Motor neuron (in vitro differentiated cells): Measurements from ENCODE around the gene TREML4. TPM values are rescaled to one million over a fixed set of nuclear protein-coding genes. Genes with fewer than 3 reads are reported as not detected.
"Not testable (repeated sequence)": the region's sequence is repeated elsewhere in the genome, so short reads cannot be mapped to it uniquely, and the experiment has no call there.

Experiments
- ATAC-seq, 8 experiments: fragments of 200-7000 bp; cut with Tn5 transposase; replicated peaks in 6 of 8; 2 replicates each; pipeline ENCODE4 v1.8.0; 2021; ENCODE audit warnings: mild to moderate bottlenecking in 8 of 8, moderate library complexity in 8 of 8
- H3K27ac ChIP-seq, 2 donors: fragments of 250-450 bp; sonication (Bioruptor Pico); 2 replicates each; pipeline ENCODE4 v1.9.0; 2021; ENCODE audit warnings: antibody characterized with exemption in 2 of 2, mild to moderate bottlenecking in 2 of 2, moderate library complexity in 1 of 2
- H3K4me1 ChIP-seq, 2 donors: fragments of 250-450 bp; sonication (Bioruptor Pico); replicated peaks in 1 of 2; 2 replicates each; pipeline ENCODE4 v1.6.1; 2021; ENCODE audit warnings: antibody characterized with exemption in 2 of 2, mild to moderate bottlenecking in 2 of 2, moderate library complexity in 1 of 2
- H3K4me3 ChIP-seq, 5 donors: fragments of 250-450 bp; sonication (Bioruptor Pico); 2 replicates each; pipeline ENCODE4 v1.9.0; 2021; ENCODE audit warnings: antibody characterized with exemption in 5 of 5, mild to moderate bottlenecking in 5 of 5, moderate library complexity in 4 of 5
- WGBS, 10 experiments: fragments of 450-650 bp; shearing (Covaris generic); methylation state at CpG; one replicate each; pipeline ENCODE4 v1.0.0; 2022; 5-methylcytosine and 5-hydroxymethylcytosine counted together
- in situ Hi-C, 9 experiments: fragments of 400-800 bp; cut with MboI; loops; one replicate each; pipeline ENCODE4 v1.15.0; 2021; ENCODE audit warnings: low sequenced_read_pairs in 9 of 9, low pct_unique_long_range_greater_than_20kb in 2 of 9; ENCODE audit not compliant: unreplicated experiment in 9 of 9
- total RNA-seq, 8 experiments: library from RNA; unstranded; fragments of 300-600 nt; gene quantifications; 2 replicates each; pipeline versions ENCODE4 v1.2.3 to v1.2.4, GENCODE V29; 2022

The TREML4 gene, protein sequence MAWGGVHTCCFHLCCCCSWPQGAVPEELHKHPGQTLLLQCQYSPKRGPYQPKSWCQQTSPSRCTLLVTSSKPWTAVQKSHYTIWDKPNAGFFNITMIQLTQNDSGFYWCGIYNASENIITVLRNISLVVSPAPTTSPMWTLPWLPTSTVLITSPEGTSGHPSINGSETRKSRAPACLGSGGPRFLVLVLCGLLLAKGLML
- under 1 TPM in 5 of 8 experiments, not detected in 3; 0.09 to 0.38 (median 0.13) TPM for total RNA-seq

- 23 to 83% (median 62%) methylated on average over 1 to 3 of the region's 5 CpGs; no CpG with 5 or more reads in 6 of the 10 experiments for WGBS, 10 experiments
- Histone ChIP-seq H3K4me1 (no peaks in the 10 kb centered on the region), H3K4me3 (no peak within 1 kb of the TSS), H3K27ac (no peak within 1 kb of the TSS)
- ATAC-seq = no peak
- in situ Hi-C loops = no loop called here
Observed at GRCh38 chr6:41228096-41228495, at the start of gene TREML4. Gene TREML4 (plus strand): TSS chr6:41228349. CDS start chr6:41228428, 79 bp downstream.

DNA sequence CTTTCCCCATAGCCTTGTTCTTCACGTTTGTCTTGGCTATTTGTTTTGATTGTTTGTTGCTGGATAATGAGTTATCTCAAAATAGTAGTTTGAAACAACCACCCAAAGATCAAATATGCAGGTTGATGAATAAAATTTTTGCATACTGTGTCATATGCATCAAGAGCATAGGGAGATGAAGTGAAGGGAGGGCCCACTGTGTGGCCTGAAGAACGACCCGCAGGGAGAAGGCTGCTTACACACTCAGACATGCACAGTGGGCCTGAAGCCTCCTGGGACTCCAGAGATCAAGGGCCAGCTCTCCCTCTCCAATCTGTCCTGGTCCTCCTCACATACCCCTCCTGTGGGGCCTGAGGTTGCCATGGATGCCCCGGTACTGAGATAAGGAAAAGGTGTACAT lies 49.0 kb upstream of the TREML4 start:
- in situ Hi-C loops = no loop called here
- peak in 3 of 8 experiments; percentile 58 to 77 (median 66) for ATAC-seq
- Histone ChIP-seq H3K27ac (no peak overlapping the region), H3K4me1 (no peaks in the 10 kb centered on the region), H3K4me3 (no peak overlapping the region)
- 0 to 88% (median 50%) methylated on average over 1 to 3 of the region's 4 CpGs; no CpG with 5 or more reads in 3 of the 10 experiments for WGBS, 10 experiments

- ATAC-seq = no peak
- H3K4me1 ChIP-seq = no peaks in the 10 kb centered on the region
- WGBS, 10 experiments = no CpG with 5 or more reads among the region's 1 CpG
- H3K4me3 ChIP-seq = no peak overlapping the region
- H3K27ac ChIP-seq = no peak overlapping the region
- in situ Hi-C loops = no loop called here
Observed at GRCh38 chr6:41181566-41181965, 46.6 kb upstream of the TREML4 start.

DNA sequence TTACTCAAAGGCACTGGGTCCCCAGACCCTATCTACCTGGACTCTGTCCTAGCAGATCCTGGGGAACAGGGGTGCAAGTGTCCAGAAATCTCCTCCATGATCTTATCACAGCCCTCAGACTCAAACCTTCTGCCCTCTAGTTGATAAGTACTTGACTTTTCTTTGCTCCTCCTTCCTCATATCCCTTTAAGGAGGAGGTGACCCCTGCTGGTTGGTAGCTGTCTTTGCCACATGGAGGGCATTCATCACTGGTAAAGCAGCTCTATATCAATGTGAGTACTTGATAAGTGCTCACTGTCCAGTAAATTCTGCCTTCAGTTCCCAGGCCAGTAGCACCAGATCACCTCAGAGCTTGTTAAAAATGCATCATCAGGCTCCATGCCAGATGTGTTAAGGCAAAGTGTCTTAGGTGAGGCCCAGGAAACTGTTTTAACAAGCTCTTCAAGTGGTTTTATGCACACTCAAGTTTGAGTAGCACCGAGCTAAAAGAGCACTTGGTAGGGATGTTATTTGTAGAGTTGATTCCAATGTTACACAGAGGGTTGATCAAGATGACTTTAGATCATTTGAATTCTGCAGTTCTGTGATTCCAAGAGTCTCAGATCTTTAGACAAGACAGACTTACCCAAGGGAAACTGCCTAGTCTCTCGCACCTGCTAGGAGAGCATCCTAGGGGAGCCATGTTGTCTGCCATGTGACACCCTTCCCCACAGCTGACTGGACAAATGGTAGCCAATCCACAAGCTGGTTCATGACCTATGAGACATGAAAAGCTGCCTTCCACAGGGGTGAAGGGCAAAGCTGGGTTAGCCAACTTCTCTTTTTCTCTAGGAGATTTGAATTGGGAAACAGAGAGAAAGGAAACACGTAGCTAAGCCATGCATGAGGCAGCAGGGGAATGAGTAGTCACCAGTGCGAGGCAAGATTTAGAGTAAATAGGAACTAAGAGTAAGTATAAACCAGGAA lies 45.8 kb upstream of the TREML4 start:
- ATAC-seq = peak in 3 of 8 experiments; percentile 76 to 96 (median 79)
- Histone ChIP-seq H3K4me1 (no peaks in the 10 kb centered on the region), H3K27ac (no peak overlapping the region), H3K4me3 (no peak overlapping the region)
- 0 to 100% (median 79%) methylated on average over 1 to 4 of the region's 4 CpGs; no CpG with 5 or more reads in 1 of the 10 experiments for WGBS, 10 experiments
- in situ Hi-C loops = no loop called here

DNA sequence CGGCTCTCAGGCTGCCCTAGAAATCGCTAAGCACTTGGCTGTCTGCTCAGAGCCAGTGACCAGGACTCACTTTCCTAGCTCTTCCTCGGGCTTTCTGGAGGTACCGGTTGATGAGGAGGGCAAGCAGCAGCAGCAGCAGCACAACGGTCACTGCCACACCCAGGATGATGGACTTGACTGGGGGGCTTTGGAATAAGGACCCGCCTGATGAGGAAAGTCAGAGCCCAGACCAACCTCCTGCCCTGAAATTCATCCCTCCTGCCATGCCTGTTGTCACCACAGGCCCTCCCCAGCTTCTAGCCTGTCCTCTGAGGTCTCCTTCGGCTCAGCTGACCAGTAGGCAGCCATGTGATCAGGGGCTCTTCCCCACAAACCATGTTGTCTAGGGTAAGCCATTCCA lies 43.4 kb upstream of the TREML4 start:
- 31 to 85% (median 62%) methylated on average over 3 to 7 of the region's 7 CpGs; no CpG with 5 or more reads in 4 of the 10 experiments for WGBS, 10 experiments
- in situ Hi-C loops = no loop called here

DNA sequence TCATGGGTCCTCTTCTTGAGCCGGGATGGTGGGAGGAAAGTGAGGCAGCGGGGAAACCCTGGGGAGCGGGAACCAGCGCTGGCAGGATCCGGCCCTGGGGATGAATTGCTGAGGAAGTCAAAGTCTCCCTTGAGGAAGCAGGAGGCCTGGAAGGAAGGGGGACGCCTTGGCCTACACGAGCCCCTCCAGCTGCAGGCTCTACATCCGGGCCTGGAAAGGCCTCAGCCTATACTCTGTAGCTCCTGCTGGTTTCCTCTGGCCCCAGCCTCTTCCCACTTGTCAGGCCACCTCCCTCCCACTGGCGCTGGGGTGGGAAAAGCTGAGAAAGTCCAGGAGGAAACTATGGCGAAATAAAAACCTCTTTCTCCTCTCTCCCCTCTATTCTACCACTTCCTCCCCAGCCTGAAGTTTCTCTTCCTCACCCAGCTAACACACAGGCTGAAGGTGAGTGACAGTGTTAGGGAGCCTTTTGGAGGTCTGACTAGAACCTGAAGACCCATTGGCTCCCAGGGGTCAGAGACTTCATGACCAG lies 42.1 kb upstream of the TREML4 start:
- in situ Hi-C loops = no loop called here
- no peaks in the 10 kb centered on the region for H3K4me1 ChIP-seq
- H3K4me3 ChIP-seq = no peak overlapping the region
- no peak for ATAC-seq
- 0 to 100% (median 62%) methylated on average over 1 to 10 of the region's 10 CpGs; no CpG with 5 or more reads in 4 of the 10 experiments for WGBS, 10 experiments
- H3K27ac ChIP-seq = no peak overlapping the region

More for the DNA sequence above, 43.4 kb upstream of the TREML4 start:
- ATAC-seq = no peak
- no peak overlapping the region for H3K27ac ChIP-seq
- no peak overlapping the region for H3K4me3 ChIP-seq
- H3K4me1 ChIP-seq = no peaks in the 10 kb centered on the region

GRCh38 chr6:41187924-41188886 lies 39.9 kb upstream of the TREML4 start:
- ATAC-seq = no peak
- in situ Hi-C loops = no loop called here
- H3K4me3 ChIP-seq = no peak overlapping the region
- H3K27ac ChIP-seq = no peak overlapping the region
- no peaks in the 10 kb centered on the region for H3K4me1 ChIP-seq
- 31 to 84% (median 71%) methylated on average over 3 to 6 of the region's 8 CpGs; no CpG with 5 or more reads in 6 of the 10 experiments for WGBS, 10 experiments

- H3K4me1 ChIP-seq, in situ Hi-C loops, H3K27ac ChIP-seq, H3K4me3 ChIP-seq: not testable (repeated sequence)
- peak in 3 of 8 experiments; percentile 29 to 52 (median 40) for ATAC-seq
Observed at GRCh38 chr6:41189046-41189445, 39.1 kb upstream of the TREML4 start.

- no peak overlapping the region for H3K4me3 ChIP-seq
- H3K27ac ChIP-seq = no peak overlapping the region
- no peak for ATAC-seq
- 50 to 100% (median 86%) methylated on average over 1 to 2 of the region's 2 CpGs; no CpG with 5 or more reads in 3 of the 10 experiments for WGBS, 10 experiments
- no peaks in the 10 kb centered on the region for H3K4me1 ChIP-seq
- in situ Hi-C loops = no loop called here
Observed at GRCh38 chr6:41189967-41190366, 38.2 kb upstream of the TREML4 start.

- in situ Hi-C loops = no loop called here
- Histone ChIP-seq H3K4me3 (no peak overlapping the region), H3K27ac (no peak overlapping the region), H3K4me1 (no peaks in the 10 kb centered on the region)
- ATAC-seq = no peak
- WGBS, 10 experiments = 35 to 100% (median 100%) methylated on average over 1 to 3 of the region's 3 CpGs; no CpG with 5 or more reads in 5 of the 10 experiments
Observed at GRCh38 chr6:41190791-41191190, 37.4 kb upstream of the TREML4 start.

GRCh38 chr6:41191569-41191968 lies 36.6 kb upstream of the TREML4 start:
- H3K4me3 ChIP-seq = no peak overlapping the region
- in situ Hi-C loops = no loop called here
- 0 to 80% (median 43%) methylated on average over 1 to 4 of the region's 6 CpGs; no CpG with 5 or more reads in 4 of the 10 experiments for WGBS, 10 experiments
- no peak overlapping the region for H3K27ac ChIP-seq
- ATAC-seq = peak in 3 of 8 experiments; percentile 55 to 82 (median 72)
- no peaks in the 10 kb centered on the region for H3K4me1 ChIP-seq

DNA sequence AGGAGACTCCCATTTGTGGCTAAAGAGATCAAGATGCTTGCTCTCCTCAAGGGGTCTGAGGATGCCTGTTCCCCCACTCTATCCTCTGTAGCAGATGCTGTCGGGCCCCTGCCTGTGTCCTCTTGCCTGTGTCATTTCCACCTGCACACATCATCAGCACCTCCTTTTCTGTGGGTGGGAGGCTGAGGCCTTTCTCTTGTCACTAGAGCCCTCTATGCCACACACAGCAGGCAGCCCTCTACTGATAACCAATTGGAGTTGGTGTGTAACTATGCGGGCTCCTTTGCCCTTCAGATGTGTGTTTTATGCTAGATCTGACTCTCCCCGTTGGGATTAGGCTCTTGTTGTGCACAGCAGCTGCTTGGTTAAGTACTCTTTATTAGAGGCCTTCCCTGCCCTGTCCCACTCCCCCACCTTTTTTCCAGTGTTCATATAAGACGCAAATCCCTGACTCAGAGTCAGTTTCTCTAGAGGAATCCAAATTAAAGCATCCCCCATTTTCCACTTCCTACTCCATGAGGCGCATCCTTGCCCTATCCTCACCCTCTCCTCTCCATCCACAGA lies 34.9 kb upstream of the TREML4 start:
- 0 to 83% (median 60%) methylated on average over 1 to 3 of the region's 5 CpGs; no CpG with 5 or more reads in 5 of the 10 experiments for WGBS, 10 experiments
- no peak overlapping the region for H3K27ac ChIP-seq
- no peak overlapping the region for H3K4me3 ChIP-seq
- no peak for ATAC-seq
- in situ Hi-C loops = no loop called here
- no peaks in the 10 kb centered on the region for H3K4me1 ChIP-seq
